GM12878 (cell line): Measurements from ENCODE around the gene FLT3LG. TPM values are rescaled to one million over a fixed set of nuclear protein-coding genes. Genes with fewer than 3 reads are reported as not detected.

ENCODE experiments used
- ATAC-seq: fragments of 200-7000 bp; cut with Tn5 transposase; 3 replicates; pipeline ENCODE4 v1.9.1; 2020; ENCODE audit warnings: mild to moderate bottlenecking, moderate library complexity
- BruUV-seq: library from RNA; stranded (reverse); fragments of 400-500 nt; replicated peaks from 2 replicates; lab custom pipeline; 2021; lab: Mats Ljungman, UMichigan
- CTCF ChIA-PET: fragments of 300-600 bp; sonication (Branson Sonifier 250); formaldehyde crosslinking; extraction: SDS; loops from one replicate; lab custom pipeline; 2021; ENCODE audit warnings: inconsistent platforms; lab: Yijun Ruan, JAX
- POLR2A ChIA-PET: fragments of 350-600 bp; formaldehyde crosslinking; extraction: SDS; loops from one replicate; lab custom pipeline; 2021; ENCODE audit warnings: inconsistent platforms; lab: Charles Lee
- RAD21 ChIA-PET: fragments of 300-600 bp; sonication (Branson Sonifier 250); formaldehyde crosslinking; loops from one replicate; lab custom pipeline; 2023; ENCODE audit warnings: antibody characterized with exemption; ENCODE audit not compliant: unreplicated experiment; lab: Charles Lee
- SMC1A ChIA-PET: fragments of 300-600 bp; sonication (Branson Sonifier 250); formaldehyde crosslinking; loops from one replicate; lab custom pipeline; 2023; ENCODE audit not compliant: unreplicated experiment, uncharacterized antibody; lab: Charles Lee
- DNase-seq: peaks from one replicate; pipeline ENCODE4 v3.0.0-alpha.2; 2011; ENCODE audit warnings: low read depth, low spot score
- FAIRE-seq: peaks from 3 replicates; lab custom pipeline; 2011; peaks lifted over from hg19 to GRCh38; lab: Jason Lieb, UNC
- H2AFZ ChIP-seq: 2 replicates; pipeline ENCODE4 v1.6.0; 2011; ENCODE audit warnings: low read depth, low read length, control low read depth; ENCODE audit not compliant: control insufficient read depth
- H3K27ac ChIP-seq: 2 replicates; pipeline ENCODE4 v1.5.1; 2011; ENCODE audit warnings: control low read depth; ENCODE audit not compliant: control insufficient read depth, insufficient read depth
- H3K27me3 ChIP-seq, 2 experiments: replicated peaks in 1 of 2; 2 replicates each; pipeline versions ENCODE4 v1.6.0 to v1.6.1; 2011; ENCODE audit warnings: low read length in 1 of 2; ENCODE audit not compliant: control insufficient read depth in 2 of 2, insufficient read depth in 2 of 2
- H3K36me3 ChIP-seq, 2 experiments: 2 replicates each; pipeline ENCODE4 v1.5.1; 2011; ENCODE audit warnings: low read length in 1 of 2; ENCODE audit not compliant: control insufficient read depth in 2 of 2, insufficient read depth in 2 of 2
- H3K4me1 ChIP-seq: 2 replicates; pipeline ENCODE4 v1.6.1; 2011; ENCODE audit warnings: mild to moderate bottlenecking, low read length, moderate library complexity, mixed read lengths; ENCODE audit not compliant: control insufficient read depth, insufficient read depth
- H3K4me2 ChIP-seq: 2 replicates; pipeline ENCODE4 v1.6.0; 2011; ENCODE audit warnings: control low read depth; ENCODE audit not compliant: control insufficient read depth, insufficient read depth
- H3K4me3 ChIP-seq: fragments of 200-600 bp; sonication (generic); 2 replicates; pipeline ENCODE4 v1.5.1; 2016
- H3K79me2 ChIP-seq: 2 replicates; pipeline ENCODE4 v1.6.0; 2011; ENCODE audit warnings: low read length; ENCODE audit not compliant: control insufficient read depth, insufficient read depth
- H3K9ac ChIP-seq: 2 replicates; pipeline ENCODE4 v1.8.0; 2011; ENCODE audit warnings: low read length, control low read depth, mixed read lengths; ENCODE audit not compliant: control insufficient read depth, insufficient read depth
- H3K9me3 ChIP-seq: replicated peaks from 3 replicates; pipeline ENCODE4 v1.5.1; 2011; ENCODE audit warnings: mild to moderate bottlenecking, low read length; ENCODE audit not compliant: control insufficient read depth, insufficient read depth
- H4K20me1 ChIP-seq: 2 replicates; pipeline ENCODE4 v1.6.0; 2011; ENCODE audit not compliant: control insufficient read depth, insufficient read depth
- ASH2L ChIP-seq: fragments of 300-600, 200-600 bp; sonication (generic); IDR thresholded peaks from 2 replicates; pipeline ENCODE4 v1.6.1; 2017; ENCODE audit warnings: low read depth, mild to moderate bottlenecking, borderline replicate concordance
- BACH1 ChIP-seq: fragments of 450-650 bp; IDR thresholded peaks from 2 replicates; pipeline ENCODE4 v1.6.1; 2017; ENCODE audit warnings: mild to moderate bottlenecking, borderline replicate concordance
- CHD4 ChIP-seq: fragments of 200-600 bp; sonication (generic); IDR thresholded peaks from 2 replicates; pipeline ENCODE4 v1.6.1; 2016; ENCODE audit warnings: mild to moderate bottlenecking
- GABPA ChIP-seq: IDR thresholded peaks from 2 replicates; pipeline ENCODE4 v1.6.1; 2014; ENCODE audit warnings: antibody characterized with exemption, low read depth, mild to moderate bottlenecking, inconsistent platforms
- HCFC1 ChIP-seq: fragments of 150-350 bp; IDR thresholded peaks from 2 replicates; pipeline ENCODE4 v1.6.1; 2014; ENCODE audit warnings: low read length
- KDM1A ChIP-seq: fragments of 200-600 bp; sonication (generic); IDR thresholded peaks from 2 replicates; pipeline ENCODE4 v1.6.1; 2016; ENCODE audit warnings: borderline replicate concordance
- NFIC ChIP-seq: IDR thresholded peaks from 2 replicates; pipeline ENCODE4 v1.6.1; 2012; ENCODE audit warnings: low read depth, mild to moderate bottlenecking, inconsistent platforms, low read length, moderate library complexity
- NR2C1 ChIP-seq: fragments of 450-650 bp; IDR thresholded peaks from 2 replicates; pipeline ENCODE4 v1.6.1; 2017; ENCODE audit warnings: antibody characterized with exemption, mild to moderate bottlenecking, moderate library complexity
- PML ChIP-seq: IDR thresholded peaks from 2 replicates; pipeline ENCODE4 v1.6.1; 2012; ENCODE audit warnings: low read length, inconsistent platforms
- POU2F2 ChIP-seq: IDR thresholded peaks from 3 replicates; pipeline ENCODE4 v1.6.1; 2011; ENCODE audit warnings: low read depth, mild to moderate bottlenecking, low read length, borderline replicate concordance
- SREBF1 ChIP-seq: IDR thresholded peaks from 2 replicates; pipeline ENCODE4 v1.6.1; 2012; ENCODE audit warnings: mild to moderate bottlenecking, low read length
- STAT1 ChIP-seq: fragments of 450-650 bp; conservative IDR thresholded peaks from 2 replicates; pipeline ENCODE4 v1.6.1; 2014; ENCODE audit warnings: antibody characterized with exemption, mild to moderate bottlenecking
- SUZ12 ChIP-seq: fragments of 200-600 bp; sonication (generic); IDR thresholded peaks from one replicate; pipeline ENCODE4 v1.6.1; 2018; ENCODE audit warnings: antibody characterized with exemption, mild to moderate bottlenecking; ENCODE audit not compliant: unreplicated experiment
- YBX1 ChIP-seq: fragments of 450-650 bp; IDR thresholded peaks from 2 replicates; pipeline ENCODE4 v1.6.1; 2016; ENCODE audit warnings: antibody characterized with exemption
- ZNF207 ChIP-seq: fragments of 450-650 bp; IDR thresholded peaks from 2 replicates; pipeline ENCODE4 v1.6.1; 2014; ENCODE audit warnings: antibody characterized with exemption, mild to moderate bottlenecking, borderline replicate concordance
- ZNF274 ChIP-seq: IDR thresholded peaks from one replicate; pipeline ENCODE4 v1.8.0; 2011; ENCODE audit not compliant: insufficient read length, insufficient read depth
- ZNF622 ChIP-seq: fragments of 450-650 bp; IDR thresholded peaks from 2 replicates; pipeline ENCODE4 v1.6.1; 2017; ENCODE audit warnings: mild to moderate bottlenecking, inconsistent platforms
- WGBS: methylation state at CpG from one replicate; pipeline ENCODE4 v1.1.6; 2016; ENCODE audit warnings: low lambda C conversion rate; ENCODE audit not compliant: insufficient replicate concordance, insufficient coverage; ENCODE audit errors: missing lambda C conversion rate; 5-methylcytosine and 5-hydroxymethylcytosine counted together
- in situ Hi-C: fragments of 300-500 bp; cut with MboI; formaldehyde crosslinking; loops from 9 replicates; pipeline ENCODE4 v1.14.3; 2018; ENCODE audit warnings: mixed read lengths
- intact Hi-C: fragments of 100-400 bp; cut with micrococcal nuclease; formaldehyde crosslinking; loops from one replicate; pipeline ENCODE4 v1.14.2; 2022; ENCODE audit not compliant: unreplicated experiment
- polyA plus RNA-seq, 11 experiments: library from polyadenylated mRNA; depleted of rRNA in 4 of 11; unstranded in 6 of 11; stranded (reverse) in 5 of 11; fragments of >200 nt; fragmentation: Nextera tagmentation in 4 of 11; fragmentation: Illumina TruSeq in 1 of 11; extraction: Ambion mirVana in 4 of 11; extraction: Trizol in 1 of 11; gene quantifications; 1 replicate in 1 of 11; 2 replicates in 10 of 11; pipeline versions ENCODE4 v1.2.1 to v1.2.3, GENCODE V29; 2011 to 2016; ENCODE audit warnings: inconsistent platforms in 2 of 11, missing spikeins in 2 of 11, low read depth in 1 of 11
- total RNA-seq, 4 experiments: library from RNA; depleted of rRNA in 3 of 4; stranded (reverse); fragments of >200 nt in 3 of 4; fragmentation: Illumina TruSeq in 1 of 4; extraction: Trizol in 1 of 4; gene quantifications; 2 replicates each; pipeline versions ENCODE4 v1.2.1 to v1.2.3, GENCODE V29; 2013 to 2021
- TF ChIP-seq, protein P1 (sequence below): fragments of 450-650 bp; formaldehyde crosslinking; IDR thresholded peaks from 2 replicates; pipeline ENCODE4 v1.4.0; 2020; ENCODE audit warnings: mild to moderate bottlenecking, moderate library complexity
- TF ChIP-seq, protein P2 (sequence below): IDR thresholded peaks from 2 replicates; pipeline ENCODE4 v1.6.1; 2012; ENCODE audit warnings: low read depth, low read length, improper control_type of control experiment
- TF ChIP-seq, protein P3 (sequence below): IDR thresholded peaks from 2 replicates; pipeline ENCODE4 v1.6.1; 2011; ENCODE audit warnings: mild to moderate bottlenecking, low read depth, low read length, moderate library complexity; ENCODE audit not compliant: insufficient replicate concordance

FLT3LG gene
- total and polyA plus RNA-seq, 10 of the 15 experiments (the other 5 are each of a cell fraction or from before 2014, with no cell fraction given): 0.68 to 13.1 (median 4.3) TPM

DNA sequence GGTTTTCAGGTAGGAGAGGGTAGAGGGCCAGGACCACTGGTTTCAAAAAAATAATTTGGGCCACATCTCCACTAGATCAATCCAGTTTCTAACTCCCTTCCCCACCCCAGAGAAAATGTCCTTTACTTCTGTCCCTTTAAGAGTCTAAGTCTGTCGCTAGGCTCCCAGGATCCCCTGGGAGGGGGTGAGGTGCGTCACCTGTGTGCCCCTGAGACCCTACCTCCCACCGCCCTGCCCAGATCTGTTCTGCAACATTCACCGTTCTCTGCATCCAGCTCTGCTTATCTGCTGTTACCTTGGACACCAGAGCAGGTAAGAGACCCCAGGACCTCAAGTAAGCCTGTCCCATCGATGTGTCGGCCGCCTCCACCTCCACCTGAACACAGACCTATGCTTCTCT is 48.8 kb upstream of the FLT3LG start, which contains the start of gene GFY:
TSS of gene GFY (plus strand) at position 211 of the 400 bp plus-strand sequence. CDS start 1,043 bp downstream, outside the sequence.
- ChIA-PET CTCF (interaction anchor here (1.2 to 3.3 kb wide), 4 partner anchors 8 to 34 kb away, joined by 3 to 17 read pairs (median 4); no protein-coding TSS in a partner anchor), POLR2A (interaction anchor here (0.7 kb wide), 1 partner anchor 30 kb away, joined by 3 read pairs; no protein-coding TSS in a partner anchor), RAD21 (interaction anchor here (0.6 kb wide), 1 partner anchor 972 kb away, joined by 4 read pairs; no protein-coding TSS in a partner anchor)
- peaks cover 4% of the 10 kb centered on the region for H3K4me1 ChIP-seq
- BruUV-seq: no TSS peak
- H3K27ac ChIP-seq: no peak within 1 kb of the TSS
- no peaks in the 10 kb centered on the region for H3K36me3 ChIP-seq
- no peak for FAIRE-seq
- H3K79me2 ChIP-seq: no peaks in the 10 kb centered on the region
- H2AFZ ChIP-seq: no peak within 1 kb of the TSS
- intact Hi-C loops (no loop called here), in situ Hi-C loops (no loop called here)
- WGBS: 8% methylated on average over 7 of the region's 7 CpGs
- no peaks in the 10 kb centered on the region for H3K9me3 ChIP-seq
- H4K20me1 ChIP-seq: no peaks in the 10 kb centered on the region
- H3K4me3 ChIP-seq: no peak within 1 kb of the TSS
- no peak for ATAC-seq
- no peak within 1 kb of the TSS for H3K9ac ChIP-seq
- H3K27me3 ChIP-seq: peaks cover 24 to 47% of the 10 kb centered on the region in 2 experiments
- DNase-seq: no peak
- TF ChIP-seq, protein P1, sequence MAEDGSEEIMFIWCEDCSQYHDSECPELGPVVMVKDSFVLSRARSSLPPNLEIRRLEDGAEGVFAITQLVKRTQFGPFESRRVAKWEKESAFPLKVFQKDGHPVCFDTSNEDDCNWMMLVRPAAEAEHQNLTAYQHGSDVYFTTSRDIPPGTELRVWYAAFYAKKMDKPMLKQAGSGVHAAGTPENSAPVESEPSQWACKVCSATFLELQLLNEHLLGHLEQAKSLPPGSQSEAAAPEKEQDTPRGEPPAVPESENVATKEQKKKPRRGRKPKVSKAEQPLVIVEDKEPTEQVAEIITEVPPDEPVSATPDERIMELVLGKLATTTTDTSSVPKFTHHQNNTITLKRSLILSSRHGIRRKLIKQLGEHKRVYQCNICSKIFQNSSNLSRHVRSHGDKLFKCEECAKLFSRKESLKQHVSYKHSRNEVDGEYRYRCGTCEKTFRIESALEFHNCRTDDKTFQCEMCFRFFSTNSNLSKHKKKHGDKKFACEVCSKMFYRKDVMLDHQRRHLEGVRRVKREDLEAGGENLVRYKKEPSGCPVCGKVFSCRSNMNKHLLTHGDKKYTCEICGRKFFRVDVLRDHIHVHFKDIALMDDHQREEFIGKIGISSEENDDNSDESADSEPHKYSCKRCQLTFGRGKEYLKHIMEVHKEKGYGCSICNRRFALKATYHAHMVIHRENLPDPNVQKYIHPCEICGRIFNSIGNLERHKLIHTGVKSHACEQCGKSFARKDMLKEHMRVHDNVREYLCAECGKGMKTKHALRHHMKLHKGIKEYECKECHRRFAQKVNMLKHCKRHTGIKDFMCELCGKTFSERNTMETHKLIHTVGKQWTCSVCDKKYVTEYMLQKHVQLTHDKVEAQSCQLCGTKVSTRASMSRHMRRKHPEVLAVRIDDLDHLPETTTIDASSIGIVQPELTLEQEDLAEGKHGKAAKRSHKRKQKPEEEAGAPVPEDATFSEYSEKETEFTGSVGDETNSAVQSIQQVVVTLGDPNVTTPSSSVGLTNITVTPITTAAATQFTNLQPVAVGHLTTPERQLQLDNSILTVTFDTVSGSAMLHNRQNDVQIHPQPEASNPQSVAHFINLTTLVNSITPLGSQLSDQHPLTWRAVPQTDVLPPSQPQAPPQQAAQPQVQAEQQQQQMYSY (CRISPR knock-in tag): no peak
- TF ChIP-seq ASH2L (no peak), NR2C1 (no peak), NFIC (no peak), HCFC1 (no peak), SUZ12 (no peak), ZNF274 (no peak), STAT1 (no peak), GABPA (no peak), POU2F2 (no peak), BACH1 (no peak), CHD4 (no peak), PML (no peak), KDM1A (no peak), ZNF207 (no peak), ZNF622 (no peak), SREBF1 (no peak), YBX1 (no peak)
- TF ChIP-seq, protein P2, sequence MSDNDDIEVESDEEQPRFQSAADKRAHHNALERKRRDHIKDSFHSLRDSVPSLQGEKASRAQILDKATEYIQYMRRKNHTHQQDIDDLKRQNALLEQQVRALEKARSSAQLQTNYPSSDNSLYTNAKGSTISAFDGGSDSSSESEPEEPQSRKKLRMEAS: no peak
- TF ChIP-seq, protein P3, sequence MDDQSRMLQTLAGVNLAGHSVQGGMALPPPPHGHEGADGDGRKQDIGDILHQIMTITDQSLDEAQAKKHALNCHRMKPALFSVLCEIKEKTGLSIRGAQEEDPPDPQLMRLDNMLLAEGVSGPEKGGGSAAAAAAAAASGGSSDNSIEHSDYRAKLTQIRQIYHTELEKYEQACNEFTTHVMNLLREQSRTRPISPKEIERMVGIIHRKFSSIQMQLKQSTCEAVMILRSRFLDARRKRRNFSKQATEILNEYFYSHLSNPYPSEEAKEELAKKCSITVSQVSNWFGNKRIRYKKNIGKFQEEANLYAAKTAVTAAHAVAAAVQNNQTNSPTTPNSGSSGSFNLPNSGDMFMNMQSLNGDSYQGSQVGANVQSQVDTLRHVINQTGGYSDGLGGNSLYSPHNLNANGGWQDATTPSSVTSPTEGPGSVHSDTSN: no peak
- TF ChIP-seq, all 136 proteins: peak for 0
- no peak within 1 kb of the TSS for H3K4me2 ChIP-seq
- SMC1A ChIA-PET: interaction anchor here (0.9 to 2.1 kb wide), 5 partner anchors 10 to 116 kb away, joined by 3 to 7 read pairs (median 4); no protein-coding TSS in a partner anchor
